ENCODE data around the gene CXorf58.

The CXorf58 gene

DNA sequence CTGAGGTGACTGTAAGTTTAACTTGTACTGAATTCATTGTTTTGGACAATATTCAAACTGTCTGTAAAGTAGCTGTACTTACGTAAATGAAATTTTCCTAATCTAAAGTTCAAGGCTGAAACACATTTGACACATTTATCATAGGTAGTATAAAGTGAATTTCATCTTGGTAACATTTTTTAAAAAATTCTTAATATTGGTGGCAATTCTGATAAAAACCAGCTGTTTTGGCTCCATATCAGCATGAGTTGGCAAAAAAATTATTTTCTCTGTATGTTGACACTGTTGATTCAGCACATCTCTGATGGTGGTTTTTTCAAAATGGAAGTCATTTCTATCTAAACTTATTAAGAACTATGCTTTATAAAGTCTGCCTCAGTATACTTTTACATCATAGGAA lies 30.9 kb downstream of the CXorf58 start:
- TF ChIP-seq ZNF384 (IDR thresholded peaks at IDR 0.05) (no peak), TARDBP (IDR thresholded peaks at IDR 0.05) (no peak), BHLHE40 (IDR thresholded peaks at IDR 0.05; ENCODE audit: borderline replicate concordance) (no peak), FOXK2 (IDR thresholded peaks at IDR 0.05) (no peak), SP1 (IDR thresholded peaks at IDR 0.05) (no peak), HDGF (IDR thresholded peaks at IDR 0.05; ENCODE audit: borderline replicate concordance) (no peak), ARNT (IDR thresholded peaks at IDR 0.05) (no peak), SUZ12 (IDR thresholded peaks at IDR 0.05) (no peak), NFRKB (IDR thresholded peaks at IDR 0.05) (no peak), CTBP1 (IDR thresholded peaks at IDR 0.05; ENCODE audit: borderline replicate concordance) (no peak), ELF4 (IDR thresholded peaks at IDR 0.05) (no peak), FOXM1 (IDR thresholded peaks at IDR 0.05; ENCODE audit: borderline replicate concordance) (no peak), L3MBTL2 (conservative IDR thresholded peaks at IDR 0.05) (no peak), FOXA1 (IDR thresholded peaks at IDR 0.05) (no peak), LEF1 (IDR thresholded peaks at IDR 0.05; ENCODE audit: borderline replicate concordance) (no peak)
- TF ChIP-seq, protein P1, sequence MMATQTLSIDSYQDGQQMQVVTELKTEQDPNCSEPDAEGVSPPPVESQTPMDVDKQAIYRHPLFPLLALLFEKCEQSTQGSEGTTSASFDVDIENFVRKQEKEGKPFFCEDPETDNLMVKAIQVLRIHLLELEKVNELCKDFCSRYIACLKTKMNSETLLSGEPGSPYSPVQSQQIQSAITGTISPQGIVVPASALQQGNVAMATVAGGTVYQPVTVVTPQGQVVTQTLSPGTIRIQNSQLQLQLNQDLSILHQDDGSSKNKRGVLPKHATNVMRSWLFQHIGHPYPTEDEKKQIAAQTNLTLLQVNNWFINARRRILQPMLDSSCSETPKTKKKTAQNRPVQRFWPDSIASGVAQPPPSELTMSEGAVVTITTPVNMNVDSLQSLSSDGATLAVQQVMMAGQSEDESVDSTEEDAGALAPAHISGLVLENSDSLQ (IDR thresholded peaks at IDR 0.05), result no peak
- CTCF ChIA-PET, result interaction anchor here (0.6 to 1.0 kb wide), 2 partner anchors 12 to 83 kb away, joined by 3 to 5 read pairs; no protein-coding TSS in a partner anchor
- POLR2A ChIA-PET, result no interaction called here
- no peak for DNase-seq (ENCODE audit: extremely low spot score)

DNA sequence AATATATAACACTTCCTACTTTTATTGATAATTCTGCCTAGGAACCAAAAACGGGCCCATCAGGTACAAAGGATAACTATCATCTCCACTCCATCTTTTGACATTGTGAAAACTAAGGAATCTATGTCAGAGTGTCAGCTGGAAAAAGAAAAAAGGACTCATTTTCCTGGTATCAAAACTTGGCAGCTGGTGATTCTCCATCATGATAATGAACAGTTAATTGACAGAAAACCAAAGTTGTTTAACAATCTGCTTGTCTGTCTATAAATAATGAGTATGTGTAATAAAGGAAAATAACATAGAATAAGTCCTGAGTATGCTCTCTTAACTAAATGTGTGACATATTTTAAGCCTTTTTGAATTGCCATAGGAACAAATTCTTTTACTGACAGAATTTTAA lies 31.4 kb downstream of the CXorf58 start:
- no peak for TF ChIP-seq NFRKB (IDR thresholded peaks at IDR 0.05)
- no peak for TF ChIP-seq ELF4 (IDR thresholded peaks at IDR 0.05)
- TF ChIP-seq, protein P1 (IDR thresholded peaks at IDR 0.05), result no peak
- TF ChIP-seq FOXM1 (IDR thresholded peaks at IDR 0.05; ENCODE audit: borderline replicate concordance), result no peak
- ChIA-PET CTCF (no interaction called here), POLR2A (no interaction called here)
- DNase-seq (ENCODE audit: extremely low spot score), result no peak

DNA sequence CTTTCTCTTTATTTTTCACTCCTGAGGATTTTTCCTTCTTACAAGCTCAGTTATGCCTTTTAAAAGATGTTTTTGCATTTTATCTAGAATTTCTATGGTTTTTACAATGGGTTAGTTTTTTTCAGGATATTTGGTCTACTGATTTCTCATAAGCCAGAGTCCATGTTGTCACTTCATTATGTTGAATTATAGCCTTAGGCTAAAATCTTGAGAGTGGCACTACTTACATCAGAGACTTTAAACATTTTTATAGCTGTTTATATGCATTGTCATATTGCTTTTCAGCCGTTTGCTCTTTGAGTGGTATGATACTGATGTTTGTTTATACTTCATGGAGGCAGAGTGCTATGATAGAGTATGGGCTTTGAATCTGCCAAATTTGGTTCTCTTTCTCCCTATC lies 36.4 kb downstream of the CXorf58 start:
- TF ChIP-seq, protein P1 (IDR thresholded peaks at IDR 0.05), result peak; percentile 91
- no peak for TF ChIP-seq ARNT (IDR thresholded peaks at IDR 0.05)
- TF ChIP-seq TARDBP (IDR thresholded peaks at IDR 0.05), result no peak
- 0 out of 2 replicates have a peak, but pooled peaks have one; percentile 11 for TF ChIP-seq FOXM1 (IDR thresholded peaks at IDR 0.05; ENCODE audit: borderline replicate concordance)
- no peak for TF ChIP-seq FOXA1 (IDR thresholded peaks at IDR 0.05)
- TF ChIP-seq ZNF384 (IDR thresholded peaks at IDR 0.05), result peak; percentile 68; the same call in 1 of the 2 replicates
- TF ChIP-seq BHLHE40 (IDR thresholded peaks at IDR 0.05; ENCODE audit: borderline replicate concordance), result no peak
- TF ChIP-seq CTBP1 (IDR thresholded peaks at IDR 0.05; ENCODE audit: borderline replicate concordance), result peak; percentile 94
- TF ChIP-seq FOXK2 (IDR thresholded peaks at IDR 0.05), result no peak
- no peak for TF ChIP-seq L3MBTL2 (conservative IDR thresholded peaks at IDR 0.05)
- no peak for TF ChIP-seq ELF4 (IDR thresholded peaks at IDR 0.05)
- ChIA-PET CTCF (no interaction called here), POLR2A (interaction anchor here (1.2 to 1.4 kb wide), 2 partner anchors 10 to 15 kb away, joined by 3 to 4 read pairs; no protein-coding TSS in a partner anchor)
- DNase-seq (ENCODE audit: extremely low spot score), result no peak

DNA sequence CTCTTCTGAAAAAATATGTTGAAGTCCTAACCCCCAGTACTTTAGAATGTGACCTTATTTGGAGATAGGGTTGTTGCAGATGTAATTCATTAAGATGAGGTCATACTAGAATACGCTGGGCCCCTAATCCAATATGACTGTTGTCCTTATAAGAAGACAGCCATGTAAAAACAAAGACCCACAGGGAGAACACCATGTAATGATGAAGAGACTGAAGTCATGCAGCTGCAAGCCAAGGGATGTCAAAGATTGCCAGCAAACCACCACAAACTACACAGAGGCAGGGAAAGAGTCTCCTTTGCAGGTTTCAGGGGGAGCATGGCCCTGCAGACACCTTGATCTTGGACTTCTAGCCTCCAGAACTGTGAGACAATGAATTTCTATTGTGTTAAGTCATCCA lies 37.4 kb downstream of the CXorf58 start:
- 0 out of 2 replicates have a peak, but pooled peaks have one; percentile 11 for TF ChIP-seq ELF4 (IDR thresholded peaks at IDR 0.05)
- TF ChIP-seq, protein P1 (IDR thresholded peaks at IDR 0.05), result no peak
- CTCF ChIA-PET, result interaction anchor here (1.1 kb wide), 1 partner anchor 19 kb away, joined by 3 read pairs; no protein-coding TSS in a partner anchor
- no peak for DNase-seq (ENCODE audit: extremely low spot score)
- POLR2A ChIA-PET, result interaction anchor here (1.4 to 1.6 kb wide), 2 partner anchors 9 to 109 kb away, joined by 3 to 4 read pairs; partner anchors contain the start of gene EIF2S3

DNA sequence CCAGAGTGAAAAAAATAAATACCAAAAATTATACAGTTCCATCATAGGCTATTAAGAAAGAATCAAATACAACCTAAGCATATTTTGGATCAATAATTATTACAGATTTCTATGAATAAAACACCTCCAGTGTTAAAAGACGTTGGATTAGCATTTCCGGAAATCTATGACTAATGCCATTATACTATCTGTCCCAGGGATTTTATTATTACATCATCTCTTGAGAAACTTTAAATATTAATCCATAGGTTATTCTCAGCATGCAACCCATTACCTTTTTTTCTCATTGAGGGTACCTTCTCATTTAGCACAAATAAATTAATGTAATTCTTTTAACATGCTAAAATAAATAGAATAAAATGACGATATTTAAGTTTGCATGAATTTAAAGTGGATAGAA lies 44.6 kb downstream of the CXorf58 start:
- no peak for DNase-seq (ENCODE audit: extremely low spot score)
- ChIA-PET CTCF (interaction anchor here (1.0 kb wide), 1 partner anchor 50 kb away, joined by 4 read pairs; no protein-coding TSS in a partner anchor), POLR2A (interaction anchor here (0.7 to 1.1 kb wide), 2 partner anchors 56 to 73 kb away, joined by 3 to 4 read pairs; no protein-coding TSS in a partner anchor)
- TF ChIP-seq L3MBTL2 (conservative IDR thresholded peaks at IDR 0.05) (no peak), LEF1 (IDR thresholded peaks at IDR 0.05; ENCODE audit: borderline replicate concordance) (no peak)

DNA sequence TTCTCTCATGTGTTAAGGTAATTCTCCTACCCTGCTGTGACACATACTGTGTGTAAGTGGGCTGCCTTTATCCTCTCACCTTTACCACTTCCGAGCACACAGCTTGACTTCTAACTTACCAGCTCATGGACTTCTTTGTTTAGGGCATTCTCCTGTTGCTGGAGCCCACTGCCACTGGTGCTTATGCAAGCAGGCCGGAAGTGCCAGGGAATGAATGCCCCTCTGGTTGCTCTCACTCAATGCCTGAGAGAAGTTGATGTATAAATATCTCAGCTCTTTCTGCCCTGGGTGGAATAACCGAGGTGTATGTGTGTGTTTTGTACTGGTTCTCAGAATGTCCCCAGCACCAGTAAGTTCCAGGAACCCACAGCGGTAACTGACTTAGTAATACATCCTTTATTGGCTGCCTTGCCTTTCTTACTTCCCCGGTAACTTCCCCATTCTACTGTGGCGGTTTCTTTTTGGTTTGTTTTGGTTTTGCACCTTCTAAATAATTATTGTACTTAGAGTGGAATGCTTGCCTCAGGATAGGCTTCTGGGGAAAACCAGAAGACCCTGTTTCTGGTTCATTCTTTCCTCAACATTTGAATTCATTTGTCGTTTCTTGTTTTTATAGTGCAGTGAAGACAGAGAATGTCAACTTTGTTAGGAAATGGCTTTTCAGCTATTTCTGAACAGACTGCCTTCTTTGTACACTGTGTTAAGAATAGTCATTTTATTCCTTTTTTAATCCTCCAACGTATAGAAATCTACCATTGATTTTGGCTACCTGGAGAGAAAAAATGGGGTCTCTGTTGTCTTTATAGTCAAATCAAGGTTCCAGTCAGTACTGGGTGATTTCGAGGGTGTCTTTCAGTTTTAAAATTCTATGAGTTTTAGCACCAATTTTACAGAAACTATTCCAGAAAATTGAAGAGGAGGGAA lies 45.4 kb downstream of the CXorf58 start:
- DNase-seq (ENCODE audit: extremely low spot score), result peak; percentile 21
- ChIA-PET POLR2A (interaction anchor here (0.7 to 1.6 kb wide), 3 partner anchors 8 to 72 kb away, joined by 3 to 4 read pairs (median 4); no protein-coding TSS in a partner anchor), CTCF (interaction anchor here (0.6 to 1.0 kb wide), 2 partner anchors 42 to 51 kb away, joined by 4 read pairs; no protein-coding TSS in a partner anchor)
- TF ChIP-seq LEF1 (IDR thresholded peaks at IDR 0.05; ENCODE audit: borderline replicate concordance), result no peak
- TF ChIP-seq, protein P1 (IDR thresholded peaks at IDR 0.05), result no peak
- TF ChIP-seq SUZ12 (IDR thresholded peaks at IDR 0.05), result no peak
- TF ChIP-seq ARNT (IDR thresholded peaks at IDR 0.05), result no peak
- TF ChIP-seq SP1 (IDR thresholded peaks at IDR 0.05), result no peak
- TF ChIP-seq FOXK2 (IDR thresholded peaks at IDR 0.05), result no peak
